Measurements from ENCODE around the gene ERMP1. TPM values are rescaled to one million over a fixed set of nuclear protein-coding genes. Genes with fewer than 3 reads are reported as not detected.

Gene ERMP1
- total and polyA plus RNA-seq, 10 of the 15 experiments (the other 5 are each of a cell fraction or from before 2014, with no cell fraction given) = 2.4 to 42.1 (median 8.1) TPM

GRCh38 chr9:5866272-5866671, 33.4 kb upstream of the ERMP1 start:
- H2AFZ ChIP-seq (ENCODE audit: control insufficient read depth, low read depth, low read length) = no peak overlapping the region
- no peaks in the 10 kb centered on the region for H3K27me3 ChIP-seq (replicated peaks in 1 of 2; ENCODE audit: control insufficient read depth in 2 of 2, insufficient read depth in 2 of 2, low read length in 1 of 2)
- ChIA-PET POLR2A (interaction anchor here (0.6 kb wide), 1 partner anchor 66 kb away, joined by 5 read pairs; no protein-coding TSS in a partner anchor), CTCF (interaction anchor here (1.1 to 3.5 kb wide), 2 partner anchors 20 to 188 kb away, joined by 3 to 14 read pairs; no protein-coding TSS in a partner anchor), RAD21 (ENCODE audit: unreplicated experiment) (no interaction called here), SMC1A (ENCODE audit: uncharacterized antibody, unreplicated experiment) (interaction anchor here (1.1 to 1.3 kb wide), 5 partner anchors 13 to 188 kb away, joined by 3 to 4 read pairs (median 3); no protein-coding TSS in a partner anchor)
- H3K36me3 ChIP-seq (ENCODE audit: control insufficient read depth in 2 of 2, insufficient read depth in 2 of 2, low read length in 1 of 2) = no peaks in the 10 kb centered on the region
- ATAC-seq = no peak
- no peaks in the 10 kb centered on the region for H3K4me1 ChIP-seq (ENCODE audit: control insufficient read depth, insufficient read depth, low read length)
- H3K9ac ChIP-seq (ENCODE audit: control insufficient read depth, insufficient read depth, low read length) = no peak overlapping the region
- no peak overlapping the region for H3K4me2 ChIP-seq (ENCODE audit: control insufficient read depth, insufficient read depth)
- no peak for FAIRE-seq
- H3K9me3 ChIP-seq (replicated peaks; ENCODE audit: control insufficient read depth, insufficient read depth, low read length) = no peaks in the 10 kb centered on the region
- 86% methylated on average over 2 of the region's 2 CpGs for WGBS (ENCODE audit: insufficient coverage, insufficient replicate concordance, low lambda C conversion rate, missing lambda C conversion rate)
- no peak overlapping the region for H3K27ac ChIP-seq (ENCODE audit: control insufficient read depth, insufficient read depth)
- no TSS peak for BruUV-seq (replicated peaks)
- in situ Hi-C loops (cut with MboI) = no loop called here
- no peak for DNase-seq (ENCODE audit: low read depth, low spot score)
- H4K20me1 ChIP-seq (ENCODE audit: control insufficient read depth, insufficient read depth) = no peaks in the 10 kb centered on the region; the same call in 1 of the 2 replicates
- H3K4me3 ChIP-seq = no peak overlapping the region
- no peaks in the 10 kb centered on the region for H3K79me2 ChIP-seq (ENCODE audit: control insufficient read depth, insufficient read depth, low read length)
- intact Hi-C loops (cut with micrococcal nuclease; ENCODE audit: unreplicated experiment) = no loop called here
- TF ChIP-seq, protein P1, sequence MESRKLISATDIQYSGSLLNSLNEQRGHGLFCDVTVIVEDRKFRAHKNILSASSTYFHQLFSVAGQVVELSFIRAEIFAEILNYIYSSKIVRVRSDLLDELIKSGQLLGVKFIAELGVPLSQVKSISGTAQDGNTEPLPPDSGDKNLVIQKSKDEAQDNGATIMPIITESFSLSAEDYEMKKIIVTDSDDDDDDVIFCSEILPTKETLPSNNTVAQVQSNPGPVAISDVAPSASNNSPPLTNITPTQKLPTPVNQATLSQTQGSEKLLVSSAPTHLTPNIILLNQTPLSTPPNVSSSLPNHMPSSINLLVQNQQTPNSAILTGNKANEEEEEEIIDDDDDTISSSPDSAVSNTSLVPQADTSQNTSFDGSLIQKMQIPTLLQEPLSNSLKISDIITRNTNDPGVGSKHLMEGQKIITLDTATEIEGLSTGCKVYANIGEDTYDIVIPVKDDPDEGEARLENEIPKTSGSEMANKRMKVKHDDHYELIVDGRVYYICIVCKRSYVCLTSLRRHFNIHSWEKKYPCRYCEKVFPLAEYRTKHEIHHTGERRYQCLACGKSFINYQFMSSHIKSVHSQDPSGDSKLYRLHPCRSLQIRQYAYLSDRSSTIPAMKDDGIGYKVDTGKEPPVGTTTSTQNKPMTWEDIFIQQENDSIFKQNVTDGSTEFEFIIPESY (IDR thresholded peaks at IDR 0.05) = no peak
- TF ChIP-seq, protein P2, sequence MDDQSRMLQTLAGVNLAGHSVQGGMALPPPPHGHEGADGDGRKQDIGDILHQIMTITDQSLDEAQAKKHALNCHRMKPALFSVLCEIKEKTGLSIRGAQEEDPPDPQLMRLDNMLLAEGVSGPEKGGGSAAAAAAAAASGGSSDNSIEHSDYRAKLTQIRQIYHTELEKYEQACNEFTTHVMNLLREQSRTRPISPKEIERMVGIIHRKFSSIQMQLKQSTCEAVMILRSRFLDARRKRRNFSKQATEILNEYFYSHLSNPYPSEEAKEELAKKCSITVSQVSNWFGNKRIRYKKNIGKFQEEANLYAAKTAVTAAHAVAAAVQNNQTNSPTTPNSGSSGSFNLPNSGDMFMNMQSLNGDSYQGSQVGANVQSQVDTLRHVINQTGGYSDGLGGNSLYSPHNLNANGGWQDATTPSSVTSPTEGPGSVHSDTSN (IDR thresholded peaks at IDR 0.05; ENCODE audit: insufficient replicate concordance, low read depth, low read length) = no peak
- TF ChIP-seq POLR2AphosphoS2 (IDR thresholded peaks at IDR 0.05; ENCODE audit: low read depth, low read length) = no peak
- no peak for TF ChIP-seq ZNF384 (IDR thresholded peaks at IDR 0.05; ENCODE audit: borderline replicate concordance, low read depth, low read length)
- no peak for TF ChIP-seq YY1 (IDR thresholded peaks at IDR 0.05; ENCODE audit: low read depth, low read length)
- TF ChIP-seq USF1 (IDR thresholded peaks at IDR 0.05; ENCODE audit: borderline replicate concordance, extremely low read length, insufficient read depth, low read depth, low read length) = no peak
- no peak for TF ChIP-seq ATF7 (IDR thresholded peaks at IDR 0.05; ENCODE audit: low read depth)
- no peak for TF ChIP-seq CREM (IDR thresholded peaks at IDR 0.05; ENCODE audit: low read depth)
- TF ChIP-seq CEBPB (IDR thresholded peaks at IDR 0.05; ENCODE audit: borderline replicate concordance in 1 of 2, low read depth in 2 of 2, low read length in 2 of 2) = no peak
- no peak for TF ChIP-seq TCF12 (IDR thresholded peaks at IDR 0.05; ENCODE audit: low read depth, low read length)
- no peak for TF ChIP-seq RFX5 (IDR thresholded peaks at IDR 0.05; ENCODE audit: low read depth, low read length)
- TF ChIP-seq E2F8 (IDR thresholded peaks at IDR 0.05; ENCODE audit: low read depth, partially characterized antibody) = no peak
- no peak for TF ChIP-seq MEF2A (IDR thresholded peaks at IDR 0.05; ENCODE audit: insufficient read depth, low read depth, low read length)
- TF ChIP-seq, protein P3, sequence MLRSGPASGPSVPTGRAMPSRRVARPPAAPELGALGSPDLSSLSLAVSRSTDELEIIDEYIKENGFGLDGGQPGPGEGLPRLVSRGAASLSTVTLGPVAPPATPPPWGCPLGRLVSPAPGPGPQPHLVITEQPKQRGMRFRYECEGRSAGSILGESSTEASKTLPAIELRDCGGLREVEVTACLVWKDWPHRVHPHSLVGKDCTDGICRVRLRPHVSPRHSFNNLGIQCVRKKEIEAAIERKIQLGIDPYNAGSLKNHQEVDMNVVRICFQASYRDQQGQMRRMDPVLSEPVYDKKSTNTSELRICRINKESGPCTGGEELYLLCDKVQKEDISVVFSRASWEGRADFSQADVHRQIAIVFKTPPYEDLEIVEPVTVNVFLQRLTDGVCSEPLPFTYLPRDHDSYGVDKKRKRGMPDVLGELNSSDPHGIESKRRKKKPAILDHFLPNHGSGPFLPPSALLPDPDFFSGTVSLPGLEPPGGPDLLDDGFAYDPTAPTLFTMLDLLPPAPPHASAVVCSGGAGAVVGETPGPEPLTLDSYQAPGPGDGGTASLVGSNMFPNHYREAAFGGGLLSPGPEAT (IDR thresholded peaks at IDR 0.05; ENCODE audit: low read depth) = no peak

All from GM12878 (cell line).